HG02885 (cell line): ENCODE results near the gene PLXND1.
A peak's percentile ranks its signal among the peaks of the same experiment; 100 is the strongest.

ENCODE experiments used
- ATAC-seq: cut with Tn5 transposase; IDR thresholded peaks from one replicate; pipeline ENCODE4 v1.9.1; 2021; ENCODE audit warnings: mild to moderate bottlenecking; ENCODE audit not compliant: unreplicated experiment, poor library complexity

Gene PLXND1

DNA sequence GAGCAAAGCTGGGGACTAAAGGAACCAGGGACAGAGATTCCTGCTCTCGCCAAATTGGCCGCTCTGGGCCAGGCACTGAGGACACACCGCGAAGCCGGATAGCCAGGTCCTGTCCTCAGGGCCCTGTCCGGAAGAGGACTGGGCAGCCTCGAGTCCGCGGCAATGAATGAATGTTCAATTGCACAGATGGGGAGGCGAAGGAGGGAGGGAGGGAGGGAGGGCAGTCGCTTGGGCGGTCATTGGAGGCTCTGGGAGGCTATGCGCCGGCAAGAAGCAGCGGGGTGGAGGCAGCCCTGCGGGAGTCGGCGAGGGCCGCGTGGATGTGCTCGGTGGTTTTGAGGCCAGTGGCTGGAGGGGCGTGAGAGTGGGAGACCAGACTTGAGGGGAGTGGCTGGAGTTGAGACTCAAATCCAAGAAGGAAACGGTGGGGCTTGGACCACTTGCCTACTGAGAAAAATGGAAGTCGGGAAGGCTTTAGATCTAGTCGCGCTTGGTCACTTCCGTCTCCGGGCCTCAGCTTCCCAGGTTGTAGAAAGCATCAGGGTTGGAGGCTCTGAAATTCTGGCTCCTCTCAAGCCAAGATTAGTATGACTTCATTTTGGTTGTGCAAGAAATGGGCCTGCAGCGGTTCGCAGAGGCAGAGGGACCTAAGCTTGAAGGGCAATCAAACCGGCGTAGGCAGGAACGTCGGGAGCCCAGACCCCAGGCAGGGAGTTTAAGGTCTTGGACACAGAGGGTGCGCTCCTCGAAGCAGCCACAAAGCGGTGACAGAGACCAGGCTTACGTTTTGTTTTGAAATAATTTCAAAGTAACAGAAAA is 21.1 kb upstream of the PLXND1 start:
- peak; percentile 52 for ATAC-seq

DNA sequence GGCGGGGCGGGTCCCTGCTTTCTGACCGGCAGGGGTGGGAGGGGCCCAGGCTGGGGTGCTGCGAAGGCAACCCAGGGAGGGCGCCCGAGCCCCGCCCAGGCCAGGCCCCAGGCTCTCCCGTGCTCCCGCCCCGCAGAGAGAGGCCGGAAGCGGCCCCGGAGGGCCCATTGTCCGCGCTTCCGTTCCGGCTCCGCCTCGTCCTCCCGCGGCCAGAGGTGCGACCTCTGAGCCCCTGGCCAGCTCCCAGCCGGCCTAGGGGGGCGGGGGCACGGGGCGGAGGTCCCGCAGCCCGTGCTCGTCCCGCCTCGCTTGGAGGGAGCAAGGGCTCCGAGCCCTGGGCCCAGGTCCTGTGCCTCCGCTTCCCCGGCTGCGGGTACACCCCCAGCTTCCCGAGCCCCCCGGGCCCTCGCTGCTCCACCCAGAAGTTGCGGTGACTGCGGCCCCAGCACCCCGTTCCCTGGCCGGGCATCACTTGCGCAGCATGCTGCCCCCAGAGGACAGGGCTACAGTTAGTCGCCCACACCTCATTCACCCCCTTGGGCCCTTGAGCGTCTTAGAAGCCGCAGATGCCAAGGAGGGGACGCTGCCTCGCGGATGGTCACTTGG is 20.4 kb upstream of the PLXND1 start:
- peak; percentile 95 for ATAC-seq

DNA sequence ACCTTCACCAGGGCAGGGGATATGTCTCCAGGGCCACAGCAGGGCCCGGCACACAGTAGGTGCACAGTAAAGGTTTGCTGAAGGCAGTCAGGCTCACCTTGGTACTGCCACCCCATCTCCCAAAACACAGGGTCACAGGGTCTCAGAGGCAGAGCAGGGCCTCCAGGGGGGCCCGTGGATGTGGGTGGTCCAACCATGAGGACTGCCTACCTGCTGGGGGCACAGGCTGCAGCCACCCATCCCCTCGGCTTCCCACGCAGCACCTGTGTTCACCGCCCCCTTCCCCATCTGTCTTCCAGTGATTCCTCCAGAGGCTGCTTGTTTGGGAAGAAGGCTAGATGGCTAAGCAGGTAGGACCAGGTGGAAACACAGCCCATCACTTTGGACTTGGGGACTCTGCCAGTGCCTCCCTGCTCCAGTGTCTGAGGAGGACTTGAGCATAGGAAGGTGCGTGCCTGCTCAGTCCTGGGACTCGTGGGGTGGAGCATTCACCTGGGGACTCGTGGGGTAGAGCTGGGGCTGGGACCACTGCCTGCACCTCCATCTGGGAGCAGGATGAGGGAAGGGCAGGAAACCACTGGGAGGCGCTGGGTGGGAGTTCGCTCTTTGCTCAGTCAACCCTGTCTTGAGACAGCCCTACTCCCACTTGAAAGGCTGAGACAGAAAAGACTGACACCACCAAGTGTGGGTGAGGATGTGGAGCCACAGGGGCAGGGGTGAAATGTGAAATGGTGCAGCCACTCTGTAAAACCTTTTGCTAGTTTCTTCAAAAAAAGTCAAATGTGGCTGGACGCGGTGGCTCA is 18.8 kb upstream of the PLXND1 start:
- no peak for ATAC-seq

DNA sequence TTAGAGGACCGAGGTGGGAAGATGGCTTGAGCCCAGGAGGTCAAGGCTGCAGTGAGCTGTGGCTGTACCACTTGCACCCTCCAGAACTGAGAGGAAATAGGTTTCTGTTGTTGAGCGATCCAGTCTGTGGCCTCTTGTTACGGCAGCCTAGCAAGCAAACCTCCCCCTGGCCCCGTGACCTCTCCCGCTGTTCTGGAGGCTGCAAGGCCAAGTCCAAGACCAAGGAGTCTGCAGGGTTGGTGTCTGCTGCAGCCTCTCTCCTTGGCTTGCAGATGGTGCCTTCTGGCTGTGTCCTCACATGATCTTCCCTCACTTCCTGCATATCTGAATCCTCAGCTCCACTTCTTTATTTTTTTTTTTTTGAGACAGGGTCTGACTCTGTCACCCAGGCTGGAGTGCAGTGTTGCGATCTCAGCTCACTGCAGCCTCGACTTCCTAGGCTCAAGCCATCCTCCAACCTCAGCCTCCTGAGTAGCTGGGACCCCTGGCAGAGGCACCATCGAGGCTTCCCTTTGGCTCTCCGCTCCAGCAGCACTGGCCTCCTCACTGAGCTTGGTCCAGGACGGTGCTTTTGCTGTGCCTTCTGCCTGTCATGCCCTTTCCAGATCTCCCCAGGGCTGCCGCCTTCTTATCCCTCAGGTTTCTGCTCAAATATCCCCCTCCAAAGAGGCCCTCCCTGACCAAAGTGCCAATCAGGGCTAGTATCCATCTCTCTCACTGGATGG is 18.0 kb upstream of the PLXND1 start:
- ATAC-seq = no peak

DNA sequence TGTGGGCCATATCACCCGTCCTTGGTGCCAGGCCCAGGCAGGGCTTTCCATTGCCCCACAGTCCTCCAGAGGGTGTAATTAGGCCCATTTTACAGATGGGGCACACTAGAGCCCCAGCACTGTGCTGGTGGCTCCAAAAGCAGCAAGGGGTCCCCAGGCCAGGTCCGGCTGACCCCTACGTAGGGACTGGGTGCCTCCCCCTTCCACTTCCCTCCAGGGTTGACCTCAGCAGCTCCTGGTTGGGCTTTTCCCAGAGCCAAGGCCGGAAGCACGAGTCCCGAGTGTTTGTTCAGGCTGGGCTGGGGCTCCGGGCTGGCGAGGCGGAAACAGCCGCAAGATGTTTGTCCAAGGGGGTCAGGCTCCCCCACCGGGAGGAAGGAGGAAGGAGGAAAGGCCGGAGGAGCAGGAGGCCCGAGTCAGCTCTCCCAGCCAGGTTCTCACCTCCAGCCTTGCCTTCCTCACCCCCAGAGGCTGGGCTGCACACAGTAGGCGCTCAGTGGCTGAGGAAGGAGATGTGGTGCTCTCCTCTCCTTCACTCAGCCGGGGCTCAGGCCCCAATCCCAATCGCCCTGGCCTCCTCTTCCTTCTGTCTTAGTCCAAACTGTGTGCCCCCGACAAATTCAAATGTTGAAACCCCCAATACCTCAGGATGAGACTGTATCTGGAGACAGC is 17.1 kb upstream of the PLXND1 start:
- ATAC-seq = no peak

DNA sequence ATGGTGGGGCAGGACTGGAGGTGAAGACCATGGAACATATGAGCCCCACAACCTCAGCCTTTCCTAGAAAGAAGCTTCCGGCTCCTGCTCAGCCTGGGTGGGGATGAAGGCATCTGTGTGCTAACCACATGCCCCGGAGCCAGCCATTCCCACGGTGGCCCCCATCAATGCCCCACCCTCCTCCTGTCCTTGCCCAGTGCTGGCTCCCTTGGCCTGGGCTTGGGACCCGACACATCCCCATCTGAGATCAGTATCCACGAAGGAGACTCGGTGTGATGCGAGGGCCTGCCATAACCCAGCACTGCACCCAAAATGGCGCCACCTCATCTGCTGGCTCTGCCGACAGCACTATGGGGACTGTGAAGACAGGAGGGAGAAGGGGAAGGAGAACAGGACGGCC is 16.5 kb upstream of the PLXND1 start:
- no peak for ATAC-seq

DNA sequence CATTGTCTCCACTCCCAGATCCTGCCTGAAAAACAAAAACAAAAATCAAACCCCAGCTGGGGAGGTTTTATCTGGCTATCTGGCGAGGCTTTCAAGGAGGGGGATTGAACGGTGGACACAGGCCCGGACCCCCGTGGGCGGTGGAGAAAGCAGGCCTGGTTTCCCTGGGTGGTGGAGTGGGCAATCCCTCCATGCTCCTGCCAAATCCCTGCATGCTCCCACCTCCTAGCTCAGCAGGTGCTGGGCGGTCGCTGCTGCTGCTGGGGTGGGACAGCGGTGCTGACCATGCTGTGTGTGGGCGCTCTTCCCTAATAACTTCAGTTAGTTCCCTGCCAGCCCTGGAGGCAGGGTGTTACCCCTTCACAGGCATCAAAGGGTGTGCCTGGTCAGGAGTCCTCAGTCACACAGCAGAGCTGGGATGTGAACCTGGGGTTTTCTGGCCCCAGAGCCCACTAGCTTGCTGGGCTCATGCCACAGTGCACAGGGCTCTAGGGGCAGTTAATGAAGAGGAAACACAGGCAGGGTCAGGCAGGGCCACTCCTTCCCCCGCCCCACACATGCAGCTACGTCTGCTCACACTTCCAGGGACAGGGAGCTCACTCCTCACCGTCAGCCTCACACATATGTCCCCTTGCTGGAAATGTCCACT is 15.9 kb upstream of the PLXND1 start:
- no peak for ATAC-seq

DNA sequence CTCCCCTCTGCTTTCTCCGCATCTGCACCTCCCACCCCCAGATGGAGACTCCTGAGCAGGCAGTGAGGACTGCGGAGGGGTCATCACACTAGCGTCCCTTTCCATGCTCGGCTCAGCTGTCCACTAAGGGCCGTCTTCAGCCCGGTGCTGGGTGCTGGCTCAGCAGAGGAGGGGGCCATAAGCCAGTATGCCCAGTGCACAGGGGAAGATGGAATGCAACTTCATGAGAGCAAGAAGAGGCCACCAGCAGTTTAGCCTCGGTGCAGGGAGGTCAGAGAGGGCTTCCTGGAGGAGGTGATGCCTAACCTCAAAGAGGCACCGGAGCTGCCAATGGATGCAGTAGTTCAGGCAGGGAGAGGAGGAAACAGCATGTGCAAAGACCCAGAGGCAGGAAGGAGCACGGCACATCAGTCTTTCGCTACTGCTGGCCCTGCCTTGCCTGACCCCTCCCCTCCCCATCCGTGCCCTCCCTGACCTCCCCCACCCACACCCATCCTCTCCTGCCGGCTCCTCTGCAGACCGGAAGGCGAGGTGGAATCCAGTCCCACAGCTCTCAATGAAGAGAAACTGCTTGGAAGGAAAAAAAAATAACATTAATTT is 15.2 kb upstream of the PLXND1 start:
- no peak for ATAC-seq

DNA sequence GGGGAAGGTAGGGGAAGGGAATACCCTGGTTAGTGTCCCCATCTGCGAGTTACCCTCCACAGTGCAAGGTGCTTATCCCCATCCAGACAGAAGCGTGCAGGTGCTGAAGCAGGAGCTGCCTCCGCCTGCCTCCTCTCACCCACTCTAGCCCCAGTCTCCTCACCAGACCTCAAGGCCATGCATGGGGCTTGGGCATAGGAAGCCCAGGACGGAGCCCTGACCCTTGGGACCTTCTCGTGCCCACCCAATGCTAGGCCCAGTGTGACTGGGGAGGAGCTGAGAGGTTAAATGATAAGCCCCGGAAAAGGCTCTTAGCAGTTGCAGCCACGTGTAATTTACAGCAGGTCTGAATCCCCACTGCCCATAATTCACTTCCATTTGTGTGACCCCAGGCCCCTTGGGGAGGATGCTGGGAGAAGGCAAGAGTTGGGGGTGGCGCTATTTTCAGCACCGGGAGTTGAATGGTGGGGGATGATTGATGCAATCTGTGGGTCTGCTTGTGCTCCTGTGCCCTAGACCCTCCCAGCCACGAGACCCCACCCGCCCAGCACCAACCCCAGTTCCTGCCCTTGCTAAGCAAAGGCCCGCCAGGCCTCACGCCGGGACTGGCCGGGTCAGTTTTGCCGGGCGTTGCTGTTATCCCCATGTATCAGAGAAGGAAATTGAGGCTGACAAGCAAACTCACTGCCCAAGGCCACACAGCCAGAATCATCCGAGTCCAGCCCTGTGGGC is 14.5 kb upstream of the PLXND1 start:
- ATAC-seq = no peak

DNA sequence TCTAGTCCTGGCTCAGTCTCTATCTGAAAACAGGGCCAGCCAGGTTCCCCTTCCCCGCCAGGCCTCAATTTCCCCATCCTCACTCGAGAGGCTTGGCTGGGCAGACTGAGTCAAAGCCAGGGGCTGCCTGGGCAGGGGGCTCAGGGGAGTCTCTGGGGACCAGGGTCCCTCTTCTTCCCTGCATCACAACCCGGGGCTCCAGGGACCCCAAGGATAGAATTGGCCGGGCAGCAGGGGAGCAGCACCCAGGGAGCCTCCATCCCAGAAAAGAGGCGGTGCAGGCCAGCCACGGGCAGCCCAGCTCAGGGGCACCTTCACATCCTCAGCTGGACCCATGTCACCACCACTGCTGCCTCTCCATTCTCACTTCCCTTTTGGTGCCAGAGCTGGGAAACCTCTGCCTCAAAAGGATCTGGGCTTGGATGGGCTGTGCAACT is 13.3 kb upstream of the PLXND1 start:
- ATAC-seq = no peak

DNA sequence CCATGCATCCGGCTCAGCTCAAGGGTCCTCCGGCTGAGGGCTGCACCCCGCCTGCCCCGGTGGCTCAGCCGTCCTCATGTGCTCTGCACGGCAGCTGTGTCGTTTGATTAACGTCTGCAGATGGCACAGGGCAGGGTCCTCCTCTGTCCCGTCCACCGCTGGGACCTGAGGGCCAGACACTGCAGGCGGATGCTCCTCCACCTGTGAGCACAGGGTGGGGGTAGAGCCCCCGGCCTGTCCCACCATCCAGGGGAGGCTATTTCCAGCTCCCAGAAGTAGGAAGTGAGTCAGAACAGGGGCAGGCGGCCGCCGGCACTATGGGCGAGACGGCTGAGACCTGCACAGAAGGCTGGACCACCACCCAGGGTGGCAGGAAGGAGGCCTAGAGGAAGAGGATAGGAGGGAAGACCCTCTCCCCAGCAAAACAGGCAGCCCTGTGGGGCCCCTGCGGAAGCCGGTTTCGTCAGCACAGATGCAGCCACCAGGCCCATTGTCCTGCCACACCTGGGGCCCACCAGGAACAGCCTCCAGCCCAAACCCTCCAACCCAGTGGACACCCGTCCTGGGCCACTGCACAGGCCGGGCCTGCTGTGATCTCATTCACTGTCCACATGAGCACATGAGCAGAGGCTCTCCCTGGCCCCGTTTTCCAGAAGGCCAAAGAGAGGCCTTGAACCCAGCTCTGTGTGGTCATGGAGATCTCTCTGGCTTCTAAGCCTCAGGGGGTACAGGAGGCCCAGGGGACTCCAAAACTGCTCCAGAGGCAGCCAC is 12.6 kb upstream of the PLXND1 start:
- no peak for ATAC-seq

DNA sequence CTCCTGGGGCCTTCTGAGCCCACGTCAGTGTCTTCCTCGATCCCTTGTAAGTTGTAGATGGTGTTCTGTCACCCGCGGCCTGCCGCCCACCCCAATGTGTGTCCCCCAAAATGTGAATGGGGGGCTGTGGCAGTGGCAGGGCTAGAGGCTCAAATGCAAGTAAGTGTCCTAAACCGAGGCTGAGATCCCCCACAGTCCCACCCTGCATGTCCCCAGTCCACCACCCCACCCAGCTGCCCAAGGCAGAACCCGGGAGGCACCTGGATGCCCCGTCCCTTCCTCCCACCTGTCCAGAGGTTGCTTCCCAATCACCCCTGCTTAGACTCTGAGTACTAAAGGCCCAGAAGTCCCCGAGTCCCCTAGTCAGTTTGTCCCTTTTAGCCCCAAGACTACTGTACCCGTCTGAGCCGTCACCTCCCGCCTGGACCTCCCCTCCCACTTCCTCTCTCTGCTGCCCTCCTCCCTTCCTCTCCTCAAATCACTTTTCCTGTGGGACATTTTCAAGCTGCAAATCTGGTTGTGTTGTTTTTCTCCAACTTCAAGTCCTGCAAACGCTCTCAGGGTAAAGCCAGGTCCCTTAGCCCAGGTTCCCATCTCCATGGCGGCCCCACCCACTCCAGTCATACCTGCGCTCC is 11.8 kb upstream of the PLXND1 start:
- no peak for ATAC-seq

DNA sequence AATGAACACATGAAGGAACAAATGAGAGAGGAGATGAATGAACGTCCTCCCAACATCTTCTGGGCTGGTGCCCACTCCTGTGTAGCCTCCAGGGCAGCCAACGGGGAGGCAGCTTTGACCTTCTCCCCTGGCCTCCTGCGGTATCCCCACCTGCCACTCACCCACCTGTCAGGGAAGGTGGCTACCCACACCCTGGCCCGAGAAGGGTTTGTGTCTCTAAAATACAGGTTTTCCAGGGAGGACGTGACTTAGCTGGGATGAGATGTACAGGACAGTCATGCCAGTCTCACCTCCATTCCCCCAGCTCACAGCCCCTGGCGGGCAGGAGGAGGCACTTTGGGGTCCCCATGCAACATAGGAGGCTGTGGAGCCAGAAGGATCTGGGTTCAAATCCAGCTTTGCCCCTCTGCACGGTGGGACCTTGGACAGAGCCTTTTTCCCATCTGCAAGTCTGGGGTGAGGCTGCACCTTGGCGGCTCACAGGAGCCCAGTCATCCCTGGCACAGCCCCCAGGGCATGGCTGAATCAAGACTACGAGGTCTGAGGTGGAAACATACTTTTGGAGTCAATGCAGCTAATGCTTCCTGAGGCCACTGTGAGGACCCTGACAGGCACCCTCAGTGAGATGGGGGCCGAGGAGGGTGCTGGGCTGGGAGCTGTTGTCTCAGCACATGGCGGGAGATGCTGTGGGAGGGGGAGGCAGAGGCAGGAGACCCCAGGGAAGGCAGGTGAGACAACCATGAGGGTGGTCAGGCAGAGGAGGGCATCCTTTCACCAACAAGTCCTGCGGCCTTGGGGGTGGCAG is 11.1 kb upstream of the PLXND1 start:
- no peak for ATAC-seq

DNA sequence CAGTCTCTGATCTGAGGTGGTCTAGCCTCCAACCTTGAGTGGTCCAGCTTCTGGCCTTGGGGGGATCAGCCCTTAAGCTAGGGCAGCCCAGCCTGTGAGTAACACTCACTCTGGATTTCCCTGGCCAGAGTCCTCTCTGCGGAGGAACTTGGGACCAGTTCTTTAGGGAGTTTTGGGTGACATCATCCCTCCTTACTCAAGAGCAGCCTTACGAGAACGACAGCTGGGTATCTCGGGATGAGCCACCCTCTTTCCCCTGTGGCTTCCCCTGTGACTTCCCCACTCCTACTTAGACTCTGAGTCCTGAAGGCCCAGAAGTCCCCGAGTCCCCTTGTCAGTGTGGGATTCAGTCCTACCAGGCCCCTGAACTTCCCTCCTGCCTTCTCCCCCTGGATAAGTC is 10.2 kb upstream of the PLXND1 start:
- ATAC-seq = no peak

DNA sequence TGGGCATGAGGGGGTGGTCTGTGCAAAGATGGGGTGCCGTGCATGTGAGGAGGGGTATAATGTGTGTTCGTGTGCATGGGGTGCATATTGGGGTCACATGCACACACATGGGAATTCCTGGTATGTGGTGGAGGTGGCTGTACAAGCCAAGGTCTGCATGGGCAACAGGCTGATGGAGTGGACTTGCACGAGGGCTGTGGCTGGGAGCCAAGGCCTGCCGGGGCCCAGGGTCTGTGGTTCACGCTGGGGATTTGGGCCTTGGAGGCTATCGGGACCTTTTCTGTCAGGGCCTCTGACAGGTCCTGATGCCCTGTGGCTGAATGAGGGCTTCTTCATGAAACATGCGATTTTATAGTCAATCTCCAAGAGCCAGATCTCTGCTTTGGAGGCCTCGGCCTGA is 9.8 kb upstream of the PLXND1 start:
- no peak for ATAC-seq

DNA sequence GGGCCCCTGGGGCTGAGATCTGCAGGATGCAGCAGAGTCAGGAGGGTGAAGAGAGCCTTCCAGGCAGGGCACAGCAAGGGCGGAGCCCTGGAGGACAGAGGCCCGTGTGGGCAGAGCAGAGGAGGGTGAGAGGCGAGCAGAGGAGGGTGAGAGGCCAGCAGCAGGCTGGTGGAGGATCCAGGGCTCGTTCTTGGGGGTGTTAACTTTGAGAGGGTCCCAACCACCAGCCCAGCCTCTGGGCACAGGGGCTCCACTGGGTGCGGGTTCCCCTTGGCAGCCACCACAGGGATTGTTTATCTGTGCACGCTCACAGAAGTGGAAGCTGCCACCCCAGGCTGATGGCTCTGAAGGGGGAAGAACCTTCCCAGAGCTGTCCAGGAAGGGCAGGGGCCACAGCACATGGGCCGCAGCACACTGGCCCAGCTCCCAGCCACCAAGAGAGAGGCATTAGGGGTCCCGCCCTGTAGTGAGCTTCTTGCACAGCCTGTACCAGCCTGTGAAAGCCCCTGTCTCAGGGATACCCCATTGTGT is 9.3 kb upstream of the PLXND1 start:
- ATAC-seq = no peak
